ENCODE data around the gene VTI1A.

DNA sequence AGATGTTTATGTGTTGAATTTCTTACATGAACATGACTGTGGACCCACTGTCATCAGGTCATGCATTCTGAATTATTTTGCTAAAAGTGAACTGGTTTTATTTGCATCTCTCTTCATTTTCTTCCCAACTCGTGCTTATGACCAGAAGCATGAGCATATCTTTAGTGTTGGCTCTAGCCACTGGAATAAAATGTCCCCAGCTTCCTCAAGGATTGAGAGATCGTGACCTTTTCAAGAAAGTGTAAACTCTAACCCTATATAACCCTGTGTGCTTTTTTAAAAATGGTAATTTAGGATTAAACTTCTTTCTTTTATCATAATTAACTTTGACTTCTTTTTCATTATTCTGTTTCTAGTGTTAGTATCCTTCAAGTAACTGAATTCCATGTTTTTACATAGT, 55.5 kb downstream of the VTI1A start:
- TF ChIP-seq POLR2AphosphoS5 (IDR thresholded peaks at IDR 0.05; ENCODE audit: borderline replicate concordance, low read depth, low read length) (no peak), EZH2 (IDR thresholded peaks at IDR 0.05) (no peak)

Measured in SK-N-MC (cell line).